Activated CD4-positive, CD25-positive, alpha-beta regulatory T cell (primary cell): ENCODE data around the gene PACSIN1.

Source experiments
- DNase-seq, 4 experiments: peaks; one replicate each; lab custom pipeline; 2025; lab: John Stamatoyannopoulos, UW

Gene PACSIN1

DNA sequence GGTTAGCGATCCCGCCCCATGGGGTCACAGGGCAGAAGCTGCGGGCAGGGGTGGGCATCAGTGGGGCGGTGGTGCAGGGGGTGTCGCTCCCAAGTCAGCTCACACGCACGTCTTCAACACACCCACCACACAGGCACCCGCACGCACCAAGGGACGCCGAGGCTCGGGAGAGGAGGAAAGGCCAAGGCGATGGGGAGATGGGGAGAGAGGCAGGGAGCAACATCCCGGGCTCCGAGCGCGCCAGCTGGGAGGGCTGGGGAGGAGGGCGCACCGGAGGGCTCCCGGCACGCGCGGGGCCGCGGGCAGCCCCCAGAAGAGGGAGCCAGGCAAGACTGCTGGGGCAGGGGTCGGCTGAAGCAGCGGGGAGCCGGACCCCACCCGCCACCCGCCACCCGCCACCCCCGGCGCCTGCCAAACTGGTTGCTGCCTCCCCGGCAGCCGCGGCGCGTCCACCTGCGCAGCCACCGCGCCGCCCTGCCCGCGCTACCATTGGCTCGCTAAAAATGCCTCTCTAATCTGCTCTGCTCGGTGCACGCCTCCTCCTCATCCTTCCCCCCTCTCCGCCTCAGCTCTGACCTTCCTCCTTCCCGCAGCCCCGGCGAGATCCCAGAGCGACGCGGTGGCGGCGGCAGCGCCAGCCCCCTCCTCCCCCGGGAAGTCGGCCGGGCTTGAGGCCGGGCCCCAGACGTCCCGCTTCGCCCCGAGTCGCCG is at the start of gene PACSIN1:
Gene PACSIN1, plus strand, starts transcription at position 546 of the 711 bp plus-strand sequence. CDS start 60,230 bp downstream, outside the sequence.
- DNase-seq = no peak

GRCh38 chr6:34416877-34417371 is 49.0 kb upstream of the PACSIN1 start:
- DNase-seq = no peak

DNA sequence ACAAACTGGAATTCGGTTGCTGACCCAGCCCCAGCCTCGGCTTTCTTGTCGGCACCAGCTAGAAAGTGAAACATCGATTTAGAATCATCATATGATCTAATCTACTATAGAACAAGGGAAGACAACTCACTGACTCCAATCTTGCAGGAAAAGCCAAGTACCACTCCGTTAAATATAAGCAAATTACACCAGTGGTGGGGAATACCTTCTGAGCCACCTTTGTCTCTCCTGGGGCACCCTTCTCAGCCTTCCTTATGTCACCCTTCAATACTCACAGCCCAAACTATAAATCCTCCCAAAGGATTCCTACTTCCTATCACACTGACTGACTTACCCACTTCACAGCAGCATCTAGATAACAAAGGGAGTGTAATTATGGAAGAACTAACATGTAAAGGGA is 47.5 kb upstream of the PACSIN1 start:
- no peak for DNase-seq

GRCh38 chr6:34423254-34423653 is 42.6 kb upstream of the PACSIN1 start:
- no peak for DNase-seq

GRCh38 chr6:34424200-34425131 is 41.4 kb upstream of the PACSIN1 start:
- no peak for DNase-seq

DNA sequence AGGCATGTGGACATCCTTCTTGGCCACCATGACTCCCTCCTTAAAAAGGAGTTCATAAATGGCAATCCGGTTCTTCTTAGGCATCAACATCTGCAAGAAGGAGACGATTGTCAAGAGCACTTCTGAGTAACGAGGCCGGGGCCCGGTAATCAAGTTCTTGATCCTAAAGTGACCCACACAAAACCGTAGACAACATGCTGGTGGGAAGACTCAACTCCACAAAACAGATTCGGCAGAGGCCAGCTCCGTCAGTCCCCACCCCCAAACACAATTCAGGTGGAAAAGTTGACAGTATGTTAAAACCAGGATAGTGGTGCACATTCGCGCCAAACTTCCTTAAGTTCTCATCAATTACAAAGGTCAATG is 40.8 kb upstream of the PACSIN1 start:
- DNase-seq = no peak

DNA sequence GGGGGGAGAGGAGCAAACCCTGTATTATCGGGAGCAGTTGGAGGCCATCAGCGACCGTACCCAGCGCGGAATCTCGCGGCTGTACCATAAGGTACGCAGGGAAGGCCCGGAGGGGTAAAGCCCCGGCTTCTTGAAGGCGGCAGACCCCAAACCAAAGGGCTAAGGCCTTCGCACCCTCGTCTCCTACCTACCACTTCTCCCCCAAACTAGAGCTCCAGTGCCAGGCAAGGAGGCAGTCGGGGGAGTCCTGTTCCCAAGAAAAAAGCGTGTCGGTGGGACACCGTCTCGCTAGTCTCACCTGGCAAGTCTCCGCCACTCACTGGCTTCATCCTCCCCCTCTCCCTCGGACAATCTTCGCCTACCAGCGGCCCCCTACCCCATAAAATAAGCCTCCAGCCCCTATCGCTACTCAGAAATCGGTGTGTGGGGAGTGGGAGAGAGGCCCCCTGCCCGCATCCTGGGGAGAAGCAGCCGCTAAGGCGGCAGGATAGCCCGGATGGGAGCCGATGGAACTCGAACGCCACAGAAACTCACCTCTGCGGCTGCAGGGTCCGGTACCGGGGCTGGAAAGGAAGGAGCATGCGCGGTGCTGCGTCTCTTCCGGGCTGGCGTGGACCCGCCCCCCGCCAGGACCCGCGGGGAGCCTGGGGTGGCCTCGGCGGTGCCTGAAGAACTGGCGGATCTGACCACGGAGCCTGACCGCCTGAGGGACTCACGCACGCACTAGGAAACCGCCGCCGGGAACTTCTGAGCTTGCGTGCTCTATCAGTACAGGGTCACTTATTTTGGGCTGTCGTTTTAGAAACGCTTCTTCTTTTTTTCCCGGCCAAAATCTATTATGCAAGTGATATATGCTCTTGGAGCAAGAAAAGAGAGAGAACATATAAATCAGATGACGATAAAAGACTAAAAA is 40.1 kb upstream of the PACSIN1 start, which contains the start of gene RPS10:
Gene RPS10, minus strand, starts transcription at position 572 of the 913 bp plus-strand sequence. CDS start 848 bp downstream, outside the sequence.
- DNase-seq = peak; percentile 79 to 85 (median 80)

DNA sequence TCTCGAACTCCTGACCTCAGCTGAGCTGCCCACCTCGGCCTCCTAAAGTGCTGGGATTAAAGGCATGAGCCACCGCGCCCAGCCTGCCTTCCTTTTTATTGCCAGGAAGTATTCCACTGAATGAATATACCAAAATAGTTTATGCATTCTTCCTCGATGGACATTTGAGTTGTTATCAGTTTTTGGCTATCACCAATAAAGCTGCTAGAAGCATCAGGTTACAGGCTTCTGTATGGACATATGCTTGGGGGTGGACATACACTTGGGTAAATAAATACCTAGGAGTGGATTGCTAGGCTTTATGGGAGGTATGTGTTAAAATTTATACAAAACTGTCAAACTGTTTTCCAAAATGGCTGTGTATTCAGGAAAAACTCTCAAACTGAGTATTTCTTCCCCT is 30.0 kb upstream of the PACSIN1 start:
- DNase-seq = no peak

DNA sequence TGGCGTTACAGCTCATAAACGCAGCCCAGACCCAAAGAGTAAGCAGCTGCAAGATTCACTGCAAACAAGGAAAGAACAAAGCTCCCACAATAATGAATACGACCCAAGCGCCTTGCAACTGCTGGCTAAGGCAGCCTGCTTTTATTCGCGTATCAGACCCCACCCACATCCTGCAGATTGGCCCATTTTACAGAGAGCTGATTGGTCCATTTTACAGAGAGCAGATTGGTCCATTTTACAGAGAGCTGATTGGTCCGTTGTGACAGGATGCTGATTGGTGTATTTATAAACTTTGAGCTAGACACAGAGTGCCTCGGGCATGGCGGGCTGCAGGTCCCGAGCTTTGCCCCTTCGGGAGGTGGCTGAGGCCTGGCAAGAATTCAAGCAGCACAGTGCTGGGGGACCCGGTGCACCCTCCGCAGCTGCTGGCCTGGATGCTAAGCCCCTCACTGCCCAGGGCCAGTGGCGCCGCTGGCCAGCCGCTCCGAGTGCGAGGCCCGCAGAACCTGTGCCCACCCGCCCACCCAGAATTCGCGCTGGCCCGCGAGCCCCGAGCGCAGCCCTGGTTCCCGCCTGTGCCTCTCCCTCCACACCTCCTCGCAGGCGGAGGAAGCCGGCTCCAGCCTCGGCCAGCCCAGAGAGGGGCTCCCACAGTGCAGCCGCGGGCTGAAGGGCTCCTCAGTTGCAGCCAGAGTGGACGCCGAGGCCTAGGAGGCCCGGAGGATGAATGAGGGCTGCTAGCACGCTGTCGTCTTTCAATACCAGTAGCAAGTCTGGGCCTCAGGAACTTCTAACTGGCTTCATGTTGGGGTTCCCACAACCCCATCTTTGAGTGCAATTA is 28.9 kb upstream of the PACSIN1 start:
- no peak for DNase-seq

- DNase-seq = no peak
Measured at GRCh38 chr6:34437644-34437970, 28.3 kb upstream of the PACSIN1 start.

- DNase-seq = no peak
Measured at GRCh38 chr6:34438705-34439104, 27.2 kb upstream of the PACSIN1 start.

- DNase-seq = no peak
Measured at GRCh38 chr6:34439442-34439841, 26.4 kb upstream of the PACSIN1 start.

DNA sequence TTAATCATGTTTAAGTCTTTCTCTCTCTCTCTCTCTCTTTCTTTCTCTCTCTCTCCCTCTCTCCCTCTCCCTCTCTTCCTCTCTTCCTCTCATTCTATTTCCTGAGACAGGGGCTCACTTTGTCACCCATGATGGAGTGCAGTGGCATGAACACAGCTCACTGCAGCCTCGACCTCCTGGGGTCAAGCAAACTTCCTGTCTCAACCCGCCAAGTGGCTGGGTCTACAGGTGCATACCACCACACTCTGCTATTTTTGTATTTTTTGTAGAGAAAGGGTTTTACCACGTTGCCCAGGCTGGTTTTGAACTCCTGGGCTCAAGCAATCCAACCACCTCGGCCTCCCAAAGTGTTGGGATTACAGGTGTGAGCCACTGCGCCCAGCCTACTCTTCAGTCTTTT is 24.4 kb upstream of the PACSIN1 start:
- no peak for DNase-seq

- no peak for DNase-seq
Measured at GRCh38 chr6:34445313-34445860, 20.5 kb upstream of the PACSIN1 start.

DNA sequence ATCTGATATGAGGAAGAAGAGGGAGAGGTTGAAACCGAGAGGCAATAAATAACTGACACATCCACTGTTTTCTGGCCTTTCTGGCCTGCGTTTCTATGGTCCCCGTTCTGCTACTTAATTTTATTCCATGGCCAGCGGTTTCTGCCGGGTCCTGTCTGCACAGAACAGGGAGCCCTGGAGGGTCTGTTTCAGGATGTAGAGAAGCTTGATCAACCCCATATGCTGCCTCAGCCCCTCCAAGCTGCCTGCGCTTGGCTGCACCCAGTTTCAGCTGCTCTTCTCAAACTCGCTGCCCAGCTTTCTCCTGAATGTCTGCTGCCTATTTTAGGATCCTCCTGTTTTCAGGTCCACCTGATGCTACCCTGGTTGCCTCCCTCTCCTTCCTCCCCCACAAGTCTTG is 18.5 kb upstream of the PACSIN1 start:
- no peak for DNase-seq

- no peak for DNase-seq
Measured at GRCh38 chr6:34447910-34448309, 18.0 kb upstream of the PACSIN1 start.

- DNase-seq = no peak
Measured at GRCh38 chr6:34451192-34451591, 14.7 kb upstream of the PACSIN1 start.

GRCh38 chr6:34455831-34456230 is 10.0 kb upstream of the PACSIN1 start:
- DNase-seq = no peak

- DNase-seq = no peak
Measured at GRCh38 chr6:34457382-34457741, 8.5 kb upstream of the PACSIN1 start.
